SIG-M5 treated with dmso at 0.1 percent for 504 hours (cell line): ENCODE results near the gene WIPF3.

Experiments used
- DNase-seq: peaks from one replicate; lab custom pipeline; 2025; ENCODE audit not compliant: unreplicated experiment; lab: John Stamatoyannopoulos, UW

The WIPF3 gene

GRCh38 chr7:29806208-29806994 lies at the start of gene WIPF3:
WIPF3 (plus strand) TSS chr7:29806508; CDS start chr7:29834725, 28,217 bp downstream.
- DNase-seq: no peak

GRCh38 chr7:29763266-29763665 lies 43.0 kb upstream of the WIPF3 start:
- DNase-seq: no peak

GRCh38 chr7:29764227-29764626 lies 42.1 kb upstream of the WIPF3 start:
- no peak for DNase-seq

- no peak for DNase-seq
These were observed 40.8 kb upstream of the WIPF3 start for GRCh38 chr7:29765490-29765889.

- DNase-seq: no peak
These were observed 35.9 kb upstream of the WIPF3 start for GRCh38 chr7:29770371-29770770.

- DNase-seq: no peak
These were observed 35.1 kb upstream of the WIPF3 start for GRCh38 chr7:29771081-29771816.

- DNase-seq: no peak
These were observed 27.3 kb upstream of the WIPF3 start for GRCh38 chr7:29779017-29779416.

GRCh38 chr7:29780346-29780745 lies 26.0 kb upstream of the WIPF3 start:
- no peak for DNase-seq

- DNase-seq: no peak
These were observed 22.6 kb upstream of the WIPF3 start for GRCh38 chr7:29783671-29784070.

- DNase-seq: no peak
These were observed 12.8 kb upstream of the WIPF3 start for GRCh38 chr7:29793507-29793906.

GRCh38 chr7:29794959-29795629 lies 11.2 kb upstream of the WIPF3 start:
- DNase-seq: no peak

- no peak for DNase-seq
These were observed 10.4 kb upstream of the WIPF3 start for GRCh38 chr7:29795696-29796580.

- DNase-seq: no peak
These were observed 9.0 kb upstream of the WIPF3 start for GRCh38 chr7:29797112-29797944.

- DNase-seq: no peak
These were observed 7.9 kb upstream of the WIPF3 start for GRCh38 chr7:29798422-29798821.

- DNase-seq: no peak
These were observed 4.4 kb upstream of the WIPF3 start for GRCh38 chr7:29801929-29802328.

- DNase-seq: no peak
These were observed 1.3 kb upstream of the WIPF3 start for GRCh38 chr7:29805031-29805430.

- DNase-seq: no peak
These were observed 461 bp upstream of the WIPF3 start for GRCh38 chr7:29805886-29806207.

- no peak for DNase-seq
These were observed 910 bp downstream of the WIPF3 start for GRCh38 chr7:29806995-29807841.

- DNase-seq: no peak
These were observed 1.9 kb downstream of the WIPF3 start for GRCh38 chr7:29808075-29808801.
